ENCODE data around the gene BMPER. TPM values are rescaled to one million over a fixed set of nuclear protein-coding genes. Genes with fewer than 3 reads are reported as not detected.

The BMPER gene
- 6.8 to 8.9 TPM (median 7.6 TPM) in 5 replicates for total RNA-seq (2022; extraction: Qiagen RNA extraction; ENCODE audit: low read depth)

GRCh38 chr7:33905389-33906032, at the start of gene BMPER:
TSS of gene BMPER (plus strand) at chr7:33905539. CDS start at chr7:33905614, 75 bp downstream.

Measured in A549 treated with DMSO at 1 μM for 4 hours (cell line).